ENCODE measurements around the gene TH.

GRCh38 chr11:2131371-2132236, 40.0 kb downstream of the TH start:
- TF ChIP-seq POLR2A (IDR thresholded peaks at IDR 0.05; ENCODE audit: low read length) (no peak), ZSCAN20 (CRISPR knock-in tag; IDR thresholded peaks at IDR 0.05) (no peak), JUN (IDR thresholded peaks at IDR 0.05) (no peak), HOXB13 (CRISPR knock-in tag; IDR thresholded peaks at IDR 0.05; ENCODE audit: low read depth) (no peak), FOSL2 (IDR thresholded peaks at IDR 0.05) (no peak), FOSL2 (CRISPR knock-in tag; IDR thresholded peaks at IDR 0.05) (no peak), CHD4 (IDR thresholded peaks at IDR 0.05; ENCODE audit: borderline replicate concordance) (no peak), CEBPB (IDR thresholded peaks at IDR 0.05) (no peak), EHMT2 (IDR thresholded peaks at IDR 0.05; ENCODE audit: low read depth) (no peak), KDM1A (IDR thresholded peaks at IDR 0.05; ENCODE audit: low read depth) (no peak)
- TF ChIP-seq, protein P1, sequence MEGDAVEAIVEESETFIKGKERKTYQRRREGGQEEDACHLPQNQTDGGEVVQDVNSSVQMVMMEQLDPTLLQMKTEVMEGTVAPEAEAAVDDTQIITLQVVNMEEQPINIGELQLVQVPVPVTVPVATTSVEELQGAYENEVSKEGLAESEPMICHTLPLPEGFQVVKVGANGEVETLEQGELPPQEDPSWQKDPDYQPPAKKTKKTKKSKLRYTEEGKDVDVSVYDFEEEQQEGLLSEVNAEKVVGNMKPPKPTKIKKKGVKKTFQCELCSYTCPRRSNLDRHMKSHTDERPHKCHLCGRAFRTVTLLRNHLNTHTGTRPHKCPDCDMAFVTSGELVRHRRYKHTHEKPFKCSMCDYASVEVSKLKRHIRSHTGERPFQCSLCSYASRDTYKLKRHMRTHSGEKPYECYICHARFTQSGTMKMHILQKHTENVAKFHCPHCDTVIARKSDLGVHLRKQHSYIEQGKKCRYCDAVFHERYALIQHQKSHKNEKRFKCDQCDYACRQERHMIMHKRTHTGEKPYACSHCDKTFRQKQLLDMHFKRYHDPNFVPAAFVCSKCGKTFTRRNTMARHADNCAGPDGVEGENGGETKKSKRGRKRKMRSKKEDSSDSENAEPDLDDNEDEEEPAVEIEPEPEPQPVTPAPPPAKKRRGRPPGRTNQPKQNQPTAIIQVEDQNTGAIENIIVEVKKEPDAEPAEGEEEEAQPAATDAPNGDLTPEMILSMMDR (IDR thresholded peaks at IDR 0.05), result no peak
- TF ChIP-seq, protein P2, sequence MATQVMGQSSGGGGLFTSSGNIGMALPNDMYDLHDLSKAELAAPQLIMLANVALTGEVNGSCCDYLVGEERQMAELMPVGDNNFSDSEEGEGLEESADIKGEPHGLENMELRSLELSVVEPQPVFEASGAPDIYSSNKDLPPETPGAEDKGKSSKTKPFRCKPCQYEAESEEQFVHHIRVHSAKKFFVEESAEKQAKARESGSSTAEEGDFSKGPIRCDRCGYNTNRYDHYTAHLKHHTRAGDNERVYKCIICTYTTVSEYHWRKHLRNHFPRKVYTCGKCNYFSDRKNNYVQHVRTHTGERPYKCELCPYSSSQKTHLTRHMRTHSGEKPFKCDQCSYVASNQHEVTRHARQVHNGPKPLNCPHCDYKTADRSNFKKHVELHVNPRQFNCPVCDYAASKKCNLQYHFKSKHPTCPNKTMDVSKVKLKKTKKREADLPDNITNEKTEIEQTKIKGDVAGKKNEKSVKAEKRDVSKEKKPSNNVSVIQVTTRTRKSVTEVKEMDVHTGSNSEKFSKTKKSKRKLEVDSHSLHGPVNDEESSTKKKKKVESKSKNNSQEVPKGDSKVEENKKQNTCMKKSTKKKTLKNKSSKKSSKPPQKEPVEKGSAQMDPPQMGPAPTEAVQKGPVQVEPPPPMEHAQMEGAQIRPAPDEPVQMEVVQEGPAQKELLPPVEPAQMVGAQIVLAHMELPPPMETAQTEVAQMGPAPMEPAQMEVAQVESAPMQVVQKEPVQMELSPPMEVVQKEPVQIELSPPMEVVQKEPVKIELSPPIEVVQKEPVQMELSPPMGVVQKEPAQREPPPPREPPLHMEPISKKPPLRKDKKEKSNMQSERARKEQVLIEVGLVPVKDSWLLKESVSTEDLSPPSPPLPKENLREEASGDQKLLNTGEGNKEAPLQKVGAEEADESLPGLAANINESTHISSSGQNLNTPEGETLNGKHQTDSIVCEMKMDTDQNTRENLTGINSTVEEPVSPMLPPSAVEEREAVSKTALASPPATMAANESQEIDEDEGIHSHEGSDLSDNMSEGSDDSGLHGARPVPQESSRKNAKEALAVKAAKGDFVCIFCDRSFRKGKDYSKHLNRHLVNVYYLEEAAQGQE (IDR thresholded peaks at IDR 0.05), result no peak
- TF ChIP-seq, protein P3, sequence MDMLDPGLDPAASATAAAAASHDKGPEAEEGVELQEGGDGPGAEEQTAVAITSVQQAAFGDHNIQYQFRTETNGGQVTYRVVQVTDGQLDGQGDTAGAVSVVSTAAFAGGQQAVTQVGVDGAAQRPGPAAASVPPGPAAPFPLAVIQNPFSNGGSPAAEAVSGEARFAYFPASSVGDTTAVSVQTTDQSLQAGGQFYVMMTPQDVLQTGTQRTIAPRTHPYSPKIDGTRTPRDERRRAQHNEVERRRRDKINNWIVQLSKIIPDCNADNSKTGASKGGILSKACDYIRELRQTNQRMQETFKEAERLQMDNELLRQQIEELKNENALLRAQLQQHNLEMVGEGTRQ (IDR thresholded peaks at IDR 0.05), result no peak
- TF ChIP-seq, protein P4, sequence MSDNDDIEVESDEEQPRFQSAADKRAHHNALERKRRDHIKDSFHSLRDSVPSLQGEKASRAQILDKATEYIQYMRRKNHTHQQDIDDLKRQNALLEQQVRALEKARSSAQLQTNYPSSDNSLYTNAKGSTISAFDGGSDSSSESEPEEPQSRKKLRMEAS (IDR thresholded peaks at IDR 0.05), result no peak

Data from A549 (cell line).